MM.1S (cell line): Measurements from ENCODE around the gene MARVELD3.

Experiments
- DNase-seq: peaks from one replicate; pipeline ENCODE4 v3.0.0-alpha.2; 2015
- H2AFZ ChIP-seq: fragments of 300-600 bp; sonication (generic); 2 replicates; pipeline ENCODE4 v1.6.0; 2016; ENCODE audit warnings: antibody characterized with exemption, low read length
- H3F3A ChIP-seq: fragments of 300-600 bp; sonication (generic); 2 replicates; pipeline ENCODE4 v1.6.1; 2016; ENCODE audit warnings: mild to moderate bottlenecking, antibody characterized with exemption, low read length, moderate library complexity, mixed read lengths; ENCODE audit not compliant: insufficient read depth
- H3K27ac ChIP-seq: fragments of 300-600 bp; sonication (generic); 2 replicates; pipeline ENCODE4 v1.5.1; 2016; ENCODE audit warnings: mild to moderate bottlenecking, low read length
- H3K27me3 ChIP-seq: fragments of 300-600 bp; sonication (generic); replicated peaks from 2 replicates; pipeline ENCODE4 v1.6.0; 2016; ENCODE audit warnings: low read length; ENCODE audit not compliant: insufficient read depth
- H3K36me3 ChIP-seq: fragments of 300-600 bp; sonication (generic); replicated peaks from 2 replicates; pipeline ENCODE4 v1.6.1; 2016; ENCODE audit warnings: mild to moderate bottlenecking, low read length, mixed read lengths; ENCODE audit not compliant: insufficient read depth
- H3K4me1 ChIP-seq: fragments of 300-600 bp; sonication (generic); 2 replicates; pipeline ENCODE4 v1.6.1; 2016; ENCODE audit warnings: low read length, mixed read lengths
- H3K4me2 ChIP-seq: fragments of 300-600 bp; sonication (generic); 2 replicates; pipeline ENCODE4 v1.6.0; 2016; ENCODE audit warnings: low read depth, low read length
- H3K4me3 ChIP-seq: fragments of 300-600 bp; sonication (generic); 2 replicates; pipeline ENCODE4 v1.5.1; 2016; ENCODE audit warnings: low read length, mixed read lengths
- H3K79me2 ChIP-seq: fragments of 300-600 bp; sonication (generic); 2 replicates; pipeline ENCODE4 v1.6.1; 2016; ENCODE audit warnings: mixed run types, low read length, mixed read lengths
- H3K9ac ChIP-seq: fragments of 300-600 bp; sonication (generic); 2 replicates; pipeline ENCODE4 v1.6.1; 2016; ENCODE audit warnings: low read length, mixed read lengths
- H3K9me2 ChIP-seq: fragments of 300-600 bp; sonication (generic); replicated peaks from 2 replicates; pipeline ENCODE4 v1.6.1; 2016; ENCODE audit warnings: mild to moderate bottlenecking, low read length, mixed read lengths; ENCODE audit not compliant: insufficient read depth
- H3K9me3 ChIP-seq: fragments of 300-600 bp; sonication (generic); replicated peaks from 2 replicates; pipeline ENCODE4 v1.6.1; 2016; ENCODE audit warnings: mild to moderate bottlenecking, low read length, mixed read lengths; ENCODE audit not compliant: insufficient read depth
- H4K20me1 ChIP-seq: fragments of 300-600 bp; sonication (generic); 2 replicates; pipeline ENCODE4 v1.6.1; 2016; ENCODE audit warnings: mild to moderate bottlenecking, low read length, moderate library complexity, mixed read lengths; ENCODE audit not compliant: insufficient read depth
- CTCF ChIP-seq: fragments of 300-600 bp; sonication (generic); IDR thresholded peaks from 2 replicates; pipeline ENCODE4 v1.5.1; 2016; ENCODE audit warnings: antibody characterized with exemption, low read length, mixed read lengths
- EZH2 ChIP-seq: fragments of 300-600 bp; sonication (generic); optimal IDR thresholded peaks from 2 replicates; pipeline ENCODE3; 2017; ENCODE audit warnings: low read depth, mild to moderate bottlenecking, antibody characterized with exemption, low read length, mixed read lengths
- EZH2phosphoT487 ChIP-seq: fragments of 300-600 bp; sonication (generic); IDR thresholded peaks from 2 replicates; pipeline ENCODE4 v1.6.1; 2018; ENCODE audit warnings: antibody characterized with exemption, low read length

MARVELD3 gene

DNA sequence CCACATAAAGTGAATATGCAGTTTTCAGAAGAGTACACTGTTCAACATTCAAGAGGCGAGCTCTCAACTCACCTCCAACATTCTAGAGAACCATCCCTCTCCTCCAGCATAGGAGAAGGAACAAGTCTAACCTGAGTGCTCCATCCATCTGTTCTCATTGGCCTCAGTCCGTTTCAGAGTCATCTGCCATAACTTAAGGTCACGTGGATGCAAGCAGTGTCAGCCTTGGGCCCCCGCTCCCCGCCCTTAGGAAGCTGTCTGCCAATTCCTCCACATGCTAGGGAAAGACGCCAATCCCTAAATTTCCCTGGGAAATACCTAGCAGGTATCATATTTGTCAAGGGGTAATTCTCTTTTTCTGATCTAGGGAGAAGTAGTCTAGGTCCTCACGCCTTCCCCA lies 21.4 kb downstream of the MARVELD3 start:
- Histone ChIP-seq H2AFZ (no peak overlapping the region), H3K9ac (no peak overlapping the region), H4K20me1 (no peaks in the 10 kb centered on the region), H3K27ac (no peak overlapping the region), H3K36me3 (no peaks in the 10 kb centered on the region), H3K4me2 (no peak overlapping the region), H3K4me1 (no peaks in the 10 kb centered on the region), H3K9me3 (no peaks in the 10 kb centered on the region), H3F3A (no peaks in the 10 kb centered on the region), H3K79me2 (no peaks in the 10 kb centered on the region), H3K9me2 (no peaks in the 10 kb centered on the region), H3K27me3 (no peaks in the 10 kb centered on the region), H3K4me3 (no peak overlapping the region)
- no peak for TF ChIP-seq CTCF
- TF ChIP-seq EZH2 = no peak
- no peak for TF ChIP-seq EZH2phosphoT487
- no peak for DNase-seq

- no peak overlapping the region for H3K4me2 ChIP-seq
- no peak for DNase-seq
- no peaks in the 10 kb centered on the region for H4K20me1 ChIP-seq
- TF ChIP-seq CTCF = no peak
- TF ChIP-seq EZH2 = no peak
- no peak for TF ChIP-seq EZH2phosphoT487
- H3K27me3 ChIP-seq = no peaks in the 10 kb centered on the region
- no peaks in the 10 kb centered on the region for H3K79me2 ChIP-seq
- H3K27ac ChIP-seq = no peak overlapping the region
- no peaks in the 10 kb centered on the region for H3K36me3 ChIP-seq
- H3K4me3 ChIP-seq = no peak overlapping the region
- no peak overlapping the region for H2AFZ ChIP-seq
- H3K9me3 ChIP-seq = no peaks in the 10 kb centered on the region
- no peaks in the 10 kb centered on the region for H3F3A ChIP-seq
- no peak overlapping the region for H3K9ac ChIP-seq
- no peaks in the 10 kb centered on the region for H3K9me2 ChIP-seq
- H3K4me1 ChIP-seq = no peaks in the 10 kb centered on the region
These were observed 22.2 kb downstream of the MARVELD3 start for GRCh38 chr16:71648162-71648561.

- no peaks in the 10 kb centered on the region for H3K9me3 ChIP-seq
- no peak overlapping the region for H2AFZ ChIP-seq
- H3K27me3 ChIP-seq = no peaks in the 10 kb centered on the region
- no peak for TF ChIP-seq EZH2phosphoT487
- TF ChIP-seq CTCF = peak; percentile 38
- no peak for TF ChIP-seq EZH2
- H3K79me2 ChIP-seq = no peaks in the 10 kb centered on the region
- DNase-seq = no peak
- no peak overlapping the region for H3K4me3 ChIP-seq
- no peaks in the 10 kb centered on the region for H3K9me2 ChIP-seq
- H3K4me2 ChIP-seq = no peak overlapping the region
- H3K27ac ChIP-seq = no peak overlapping the region
- H3K4me1 ChIP-seq = no peaks in the 10 kb centered on the region
- H3K36me3 ChIP-seq = no peaks in the 10 kb centered on the region
- H4K20me1 ChIP-seq = no peaks in the 10 kb centered on the region
- no peaks in the 10 kb centered on the region for H3F3A ChIP-seq
- H3K9ac ChIP-seq = no peak overlapping the region
These were observed 22.9 kb downstream of the MARVELD3 start for GRCh38 chr16:71648921-71649320.
